IPS DF 6.9 (cell line): Measurements from ENCODE around the gene AP1G2.
A peak's percentile ranks its signal among the peaks of the same experiment; 100 is the strongest.

Experiments
- DNase-seq: peaks from one replicate; pipeline ENCODE4 v3.0.0-alpha.2; 2013; ENCODE audit warnings: low read depth, low spot score
- H3K27ac ChIP-seq: one replicate; pipeline ENCODE4 v1.5.1; 2013; ENCODE audit warnings: low read length, control low read depth
- H3K27me3 ChIP-seq: 2 replicates; pipeline ENCODE4 v1.6.1; 2013; ENCODE audit warnings: mild to moderate bottlenecking, low read length; ENCODE audit not compliant: control insufficient read depth, insufficient read depth
- H3K36me3 ChIP-seq: 2 replicates; pipeline ENCODE4 v1.6.1; 2013; ENCODE audit warnings: low read length; ENCODE audit not compliant: control insufficient read depth, insufficient read depth
- H3K4me1 ChIP-seq: 2 replicates; pipeline ENCODE4 v1.6.1; 2013; ENCODE audit warnings: low read length; ENCODE audit not compliant: control insufficient read depth, insufficient read depth
- H3K4me3 ChIP-seq: 2 replicates; pipeline ENCODE4 v1.5.1; 2013; ENCODE audit warnings: mild to moderate bottlenecking, low read length
- H3K9me3 ChIP-seq: 2 replicates; pipeline ENCODE4 v1.6.1; 2013; ENCODE audit warnings: low read length, inconsistent platforms; ENCODE audit not compliant: control insufficient read depth, insufficient read depth
- WGBS: extraction: QIAGEN DNeasy Blood & Tissue Kit; methylation state at CpG from one replicate; pipeline ENCODE4 v1.1.7; 2013; ENCODE audit warnings: mixed read lengths, missing lambda C conversion rate; ENCODE audit not compliant: insufficient read length, insufficient coverage; 5-methylcytosine and 5-hydroxymethylcytosine counted together

The AP1G2 gene

DNA sequence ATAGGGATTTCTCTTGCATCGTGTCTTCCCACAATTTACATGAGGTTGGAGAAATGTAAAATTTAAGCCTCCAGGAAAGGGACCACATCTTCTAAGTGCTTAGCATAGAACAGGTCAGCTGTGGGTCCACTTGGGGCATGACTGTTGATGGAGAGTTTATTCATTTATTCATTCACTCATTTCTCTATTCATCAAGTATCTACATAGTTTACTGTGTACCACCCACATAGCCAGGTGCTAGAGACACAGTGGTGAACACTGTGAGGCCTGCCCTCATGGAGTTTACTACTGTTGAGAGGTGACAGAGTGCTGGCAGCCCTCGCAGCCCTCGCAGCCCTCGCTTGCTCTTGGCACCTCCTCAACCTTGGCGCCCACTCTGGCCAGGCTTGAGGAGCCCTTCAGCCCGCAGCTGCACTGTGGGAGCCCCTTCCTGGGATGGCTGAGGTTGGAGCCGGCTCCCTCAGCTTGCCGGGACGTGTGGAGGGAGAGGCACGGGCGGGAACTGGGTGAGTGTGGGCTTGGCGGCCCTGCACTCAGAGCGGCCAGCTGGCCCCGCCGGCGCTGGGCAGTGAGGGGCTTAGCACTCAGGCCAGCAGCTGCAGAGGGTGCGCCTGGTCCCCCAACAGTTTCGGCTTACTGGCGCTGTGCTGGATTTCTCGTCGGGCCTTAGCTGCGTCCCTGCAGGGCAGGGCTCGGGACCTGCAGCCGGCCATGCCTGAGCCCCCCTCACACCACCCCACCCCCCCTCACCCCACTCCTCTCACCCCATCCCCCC is 12.7 kb upstream of the AP1G2 start:
- no CpG with 5 or more reads among the region's 24 CpGs for WGBS
- Histone ChIP-seq H3K27ac (no peak overlapping the region), H3K36me3 (no peaks in the 10 kb centered on the region), H3K9me3 (no peaks in the 10 kb centered on the region), H3K4me3 (no peak overlapping the region), H3K4me1 (peaks cover 3% of the 10 kb centered on the region; the same call in 1 of the 2 replicates), H3K27me3 (peaks cover 6% of the 10 kb centered on the region)
- DNase-seq, result no peak

- Histone ChIP-seq H3K36me3 (no peaks in the 10 kb centered on the region), H3K4me3 (no peak overlapping the region), H3K4me1 (peaks cover 3% of the 10 kb centered on the region; the same call in 1 of the 2 replicates), H3K27ac (no peak overlapping the region), H3K9me3 (no peaks in the 10 kb centered on the region), H3K27me3 (peaks cover 8% of the 10 kb centered on the region)
- DNase-seq, result no peak
Measured at GRCh38 chr14:23579739-23580138, 12.1 kb upstream of the AP1G2 start.

DNA sequence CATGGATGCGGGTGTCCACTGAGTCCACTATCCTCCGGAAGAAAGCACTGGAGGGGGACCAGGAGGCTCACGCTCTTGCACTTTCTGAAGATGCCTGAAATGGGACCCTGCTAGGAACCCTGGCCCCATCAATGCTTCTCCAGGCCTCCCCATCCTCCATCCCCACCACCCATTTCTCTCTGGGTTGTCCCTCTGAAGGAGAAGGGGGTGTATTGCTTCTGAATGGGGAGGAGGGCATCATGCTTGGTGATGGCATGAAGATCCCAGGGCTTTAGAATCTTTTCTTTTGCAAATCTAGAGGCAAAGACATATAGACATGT is 11.7 kb upstream of the AP1G2 start:
- no CpG with 5 or more reads among the region's 3 CpGs for WGBS
- H3K27me3 ChIP-seq, result peaks cover 8% of the 10 kb centered on the region
- DNase-seq, result no peak
- peaks cover 3% of the 10 kb centered on the region; the same call in 1 of the 2 replicates for H3K4me1 ChIP-seq
- no peaks in the 10 kb centered on the region for H3K36me3 ChIP-seq
- no peak overlapping the region for H3K4me3 ChIP-seq
- H3K9me3 ChIP-seq, result no peaks in the 10 kb centered on the region
- H3K27ac ChIP-seq, result no peak overlapping the region

GRCh38 chr14:23578560-23579310 is 11.1 kb upstream of the AP1G2 start, which contains the start of gene JPH4:
Gene JPH4 (minus strand): TSS chr14:23578790. CDS start chr14:23577453, 1,337 bp downstream.
- H3K36me3 ChIP-seq, result no peaks in the 10 kb centered on the region
- no peak within 1 kb of the TSS for H3K27ac ChIP-seq
- peaks cover 3% of the 10 kb centered on the region; the same call in 1 of the 2 replicates for H3K4me1 ChIP-seq
- H3K27me3 ChIP-seq, result peaks cover 8% of the 10 kb centered on the region
- DNase-seq, result no peak
- no peaks in the 10 kb centered on the region for H3K9me3 ChIP-seq
- no CpG with 5 or more reads among the region's 18 CpGs for WGBS
- peak within 1 kb of the TSS; percentile 41; the same call in 1 of the 2 replicates for H3K4me3 ChIP-seq

- Histone ChIP-seq H3K27ac (no peak overlapping the region), H3K4me1 (peaks cover 3% of the 10 kb centered on the region; the same call in 1 of the 2 replicates), H3K27me3 (peaks cover 8% of the 10 kb centered on the region), H3K9me3 (no peaks in the 10 kb centered on the region), H3K36me3 (no peaks in the 10 kb centered on the region), H3K4me3 (peak overlapping the region; percentile 41; the same call in 1 of the 2 replicates)
- no peak for DNase-seq
- WGBS, result no CpG with 5 or more reads among the region's 24 CpGs
Measured at GRCh38 chr14:23577710-23578392, 10.3 kb upstream of the AP1G2 start.

GRCh38 chr14:23577004-23577681 is 9.6 kb upstream of the AP1G2 start:
- Histone ChIP-seq H3K27ac (no peak overlapping the region), H3K9me3 (no peaks in the 10 kb centered on the region), H3K4me1 (peaks cover 3% of the 10 kb centered on the region; the same call in 1 of the 2 replicates), H3K4me3 (peak overlapping the region; percentile 41; the same call in 1 of the 2 replicates), H3K36me3 (no peaks in the 10 kb centered on the region), H3K27me3 (peaks cover 8% of the 10 kb centered on the region)
- WGBS, result no CpG with 5 or more reads among the region's 67 CpGs
- DNase-seq, result no peak

DNA sequence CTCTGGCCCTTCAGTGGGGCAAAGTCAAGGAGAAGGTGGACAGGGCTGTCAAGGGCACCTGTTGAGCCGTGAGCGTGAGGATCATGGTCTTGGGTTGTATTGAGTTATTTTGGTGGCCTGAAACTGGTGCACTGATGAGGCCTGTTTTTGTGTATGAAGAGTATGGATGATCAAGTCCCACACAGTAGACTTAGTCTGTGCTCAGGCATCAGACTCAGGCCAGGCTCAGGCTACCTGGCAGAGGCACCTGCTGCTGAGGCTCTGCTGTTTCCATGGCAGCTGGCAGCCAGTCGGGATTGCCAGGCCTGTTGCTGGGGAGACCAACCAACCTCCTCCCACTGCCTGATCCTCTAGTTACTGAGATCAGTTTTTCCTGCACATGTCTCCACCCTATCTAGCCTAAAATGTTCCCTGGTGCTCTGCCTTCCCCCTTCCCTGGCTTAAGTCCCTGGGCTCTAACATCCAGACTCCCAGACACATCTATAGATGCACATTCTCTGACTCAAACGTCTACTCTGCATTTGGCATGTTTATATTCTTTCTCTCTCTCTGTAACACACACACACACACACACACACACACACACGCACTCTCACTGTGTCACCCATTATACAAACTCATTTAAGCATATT is 5.9 kb upstream of the AP1G2 start:
- no CpG with 5 or more reads among the region's 5 CpGs for WGBS
- no peak overlapping the region for H3K4me3 ChIP-seq
- no peak for DNase-seq
- H3K27ac ChIP-seq, result no peak overlapping the region
- no peaks in the 10 kb centered on the region for H3K36me3 ChIP-seq
- H3K9me3 ChIP-seq, result no peaks in the 10 kb centered on the region
- H3K4me1 ChIP-seq, result peaks cover 4% of the 10 kb centered on the region
- H3K27me3 ChIP-seq, result peaks cover 8% of the 10 kb centered on the region

- no peak for DNase-seq
- H3K27me3 ChIP-seq, result peaks cover 8% of the 10 kb centered on the region
- no CpG with 5 or more reads among the region's 4 CpGs for WGBS
- H3K4me3 ChIP-seq, result no peak overlapping the region
- peaks cover 6% of the 10 kb centered on the region for H3K4me1 ChIP-seq
- no peaks in the 10 kb centered on the region for H3K9me3 ChIP-seq
- no peak overlapping the region for H3K27ac ChIP-seq
- H3K36me3 ChIP-seq, result no peaks in the 10 kb centered on the region
Measured at GRCh38 chr14:23572836-23573235, 5.2 kb upstream of the AP1G2 start.

DNA sequence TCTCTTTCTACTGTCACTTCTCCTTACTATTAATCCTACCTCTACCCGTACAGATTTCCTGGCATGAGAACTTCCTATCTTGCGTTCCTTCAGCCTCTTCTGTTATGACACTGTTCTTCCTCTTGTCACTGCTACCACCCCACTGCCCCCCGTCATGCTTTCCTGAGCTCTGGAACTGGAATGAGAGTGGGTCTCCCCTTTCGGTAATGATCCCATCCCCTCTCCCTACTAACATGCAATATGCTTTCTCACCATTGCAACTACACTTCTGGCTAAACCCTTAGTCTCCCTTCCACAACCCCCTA is 4.9 kb upstream of the AP1G2 start:
- DNase-seq, result no peak
- no CpG with 5 or more reads among the region's 4 CpGs for WGBS
- H3K4me1 ChIP-seq, result peaks cover 6% of the 10 kb centered on the region
- no peak overlapping the region for H3K27ac ChIP-seq
- peaks cover 8% of the 10 kb centered on the region for H3K27me3 ChIP-seq
- no peaks in the 10 kb centered on the region for H3K36me3 ChIP-seq
- no peaks in the 10 kb centered on the region for H3K9me3 ChIP-seq
- no peak overlapping the region for H3K4me3 ChIP-seq
